IPS DF 4.7 (cell line): Measurements from ENCODE around the gene MAPK6.
"Not testable (repeated sequence)": the region's sequence is repeated elsewhere in the genome, so short reads cannot be mapped to it uniquely, and the experiment has no call there.

Source experiments
- DNase-seq: peaks from one replicate; pipeline ENCODE4 v3.0.0-alpha.2; 2013; ENCODE audit warnings: low spot score; ENCODE audit errors: extremely low read depth

MAPK6 gene

GRCh38 chr15:52080031-52080430 is 61.0 kb downstream of the MAPK6 start:
- no peak for DNase-seq

- DNase-seq: no peak
These were observed 61.8 kb downstream of the MAPK6 start for GRCh38 chr15:52080706-52081392.

- no peak for DNase-seq
These were observed 63.4 kb downstream of the MAPK6 start for GRCh38 chr15:52082197-52083036.

- DNase-seq: not testable (repeated sequence)
These were observed 64.0 kb downstream of the MAPK6 start for GRCh38 chr15:52083037-52083359.

GRCh38 chr15:52083603-52084002 is 64.6 kb downstream of the MAPK6 start:
- DNase-seq: no peak

- no peak for DNase-seq
These were observed 66.3 kb downstream of the MAPK6 start for GRCh38 chr15:52085299-52085698.

- no peak for DNase-seq
These were observed 67.2 kb downstream of the MAPK6 start for GRCh38 chr15:52086011-52086786.

- no peak for DNase-seq
These were observed 71.2 kb downstream of the MAPK6 start for GRCh38 chr15:52090193-52090592.

GRCh38 chr15:52093167-52093538 is 74.1 kb downstream of the MAPK6 start:
- DNase-seq: no peak

- no peak for DNase-seq
These were observed 74.8 kb downstream of the MAPK6 start for GRCh38 chr15:52093539-52094510.

GRCh38 chr15:52094811-52095584 is 76.0 kb downstream of the MAPK6 start:
- no peak for DNase-seq

GRCh38 chr15:52095597-52096262 is 76.7 kb downstream of the MAPK6 start:
- no peak for DNase-seq

- DNase-seq: not testable (repeated sequence)
These were observed 77.5 kb downstream of the MAPK6 start for GRCh38 chr15:52096536-52096935.

- no peak for DNase-seq
These were observed 78.2 kb downstream of the MAPK6 start for GRCh38 chr15:52097180-52097579.

- DNase-seq: no peak
These were observed 79.3 kb downstream of the MAPK6 start for GRCh38 chr15:52098323-52098722.

GRCh38 chr15:52099651-52100272 is 80.7 kb downstream of the MAPK6 start:
- no peak for DNase-seq

- DNase-seq: no peak
These were observed 81.9 kb downstream of the MAPK6 start for GRCh38 chr15:52100807-52101442.

GRCh38 chr15:52101542-52102323 is 82.7 kb downstream of the MAPK6 start:
- no peak for DNase-seq
